Endothelial cell of umbilical vein (primary cell): ENCODE data around the gene HOXB4. TPM values are rescaled to one million over a fixed set of nuclear protein-coding genes. Genes with fewer than 3 reads are reported as not detected.

Experiments used
- BruUV-seq: library from RNA; stranded (reverse); fragments of 400-500 nt; replicated peaks from 2 replicates; lab custom pipeline; 2021; lab: Mats Ljungman, UMichigan
- CTCF ChIA-PET: fragments of 300-600, 350-600 bp; sonication (Branson Sonifier 250); formaldehyde crosslinking; loops from one replicate; lab custom pipeline; 2021; ENCODE audit warnings: antibody characterized with exemption, inconsistent platforms; lab: Charles Lee
- POLR2A ChIA-PET: fragments of 300-600, 350-600 bp; sonication (Branson Sonifier 250); formaldehyde crosslinking; loops from one replicate; lab custom pipeline; 2021; ENCODE audit warnings: antibody characterized with exemption, inconsistent platforms; lab: Charles Lee
- DNase-seq: peaks from one replicate; pipeline ENCODE4 v3.0.0-alpha.2; 2011; ENCODE audit warnings: low read depth, low spot score
- FAIRE-seq: peaks from 2 replicates; lab custom pipeline; 2011; peaks lifted over from hg19 to GRCh38; lab: Jason Lieb, UNC
- H2AFZ ChIP-seq: 2 replicates; pipeline ENCODE4 v1.6.0; 2012; ENCODE audit warnings: low read depth, low read length, control low read depth, inconsistent platforms
- H3K27ac ChIP-seq: 2 replicates; pipeline ENCODE4 v1.5.1; 2011; ENCODE audit warnings: low read depth, mild to moderate bottlenecking, control low read depth, low read length, moderate library complexity; ENCODE audit not compliant: insufficient read depth
- H3K27me3 ChIP-seq, 2 experiments: 2 replicates each; pipeline versions ENCODE4 v1.6.0 to v1.6.1; 2011; ENCODE audit warnings: low read length in 2 of 2, mixed read lengths in 1 of 2; ENCODE audit not compliant: control insufficient read depth in 2 of 2, insufficient read depth in 2 of 2
- H3K36me3 ChIP-seq, 2 experiments: 2 replicates in 1 of 2; 3 replicates in 1 of 2; pipeline ENCODE4 v1.5.1; 2011; ENCODE audit warnings: low read length in 2 of 2, mild to moderate bottlenecking in 1 of 2, moderate library complexity in 1 of 2; ENCODE audit not compliant: control insufficient read depth in 2 of 2, insufficient read depth in 2 of 2; ENCODE audit errors: extremely low read depth in 1 of 2
- H3K4me1 ChIP-seq: 3 replicates; pipeline ENCODE4 v1.5.1; 2011; ENCODE audit warnings: mild to moderate bottlenecking, low read length; ENCODE audit not compliant: control insufficient read depth, insufficient read depth; ENCODE audit errors: extremely low read depth
- H3K4me2 ChIP-seq: 2 replicates; pipeline ENCODE4 v1.6.1; 2011; ENCODE audit warnings: low read length, control low read depth, mixed read lengths; ENCODE audit not compliant: insufficient read depth
- H3K4me3 ChIP-seq, 3 experiments: fragments of 200-600 bp in 1 of 3; sonication (generic), shearing (Covaris generic) in 1 of 3; replicated peaks in 1 of 3; 2 replicates each; pipeline ENCODE4 v1.5.1; 2011 to 2016; ENCODE audit warnings: control low read depth in 3 of 3, low read length in 3 of 3, mild to moderate bottlenecking in 2 of 3, inconsistent platforms in 1 of 3, low read depth in 1 of 3, moderate library complexity in 1 of 3; ENCODE audit not compliant: insufficient read depth in 1 of 3
- H3K79me2 ChIP-seq: 2 replicates; pipeline ENCODE4 v1.6.0; 2012; ENCODE audit warnings: low read length, inconsistent platforms; ENCODE audit not compliant: control insufficient read depth, insufficient read depth
- H3K9ac ChIP-seq: replicated peaks from 2 replicates; pipeline ENCODE3; 2011; ENCODE audit warnings: low read length, control low read depth; ENCODE audit not compliant: insufficient read depth; ENCODE audit errors: extremely low read depth
- H3K9me1 ChIP-seq: replicated peaks from 3 replicates; pipeline ENCODE4 v1.6.0; 2011; ENCODE audit warnings: mild to moderate bottlenecking, low read length; ENCODE audit not compliant: control insufficient read depth, insufficient read depth; ENCODE audit errors: extremely low read depth
- H3K9me3 ChIP-seq: replicated peaks from 2 replicates; pipeline ENCODE4 v1.5.1; 2012; ENCODE audit warnings: low read length, inconsistent platforms; ENCODE audit not compliant: control insufficient read depth, insufficient read depth
- H4K20me1 ChIP-seq: replicated peaks from 2 replicates; pipeline ENCODE3; 2011; ENCODE audit warnings: mild to moderate bottlenecking, low read length; ENCODE audit not compliant: control insufficient read depth, insufficient read depth; ENCODE audit errors: extremely low read depth
- CTCF ChIP-seq, 2 donors: IDR thresholded peaks; 1 replicate in 1 of 2; 2 replicates in 1 of 2; pipeline ENCODE4 v1.5.1; 2011; ENCODE audit warnings: low read length in 2 of 2, mild to moderate bottlenecking in 2 of 2, moderate library complexity in 2 of 2, control low read depth in 1 of 2, inconsistent platforms in 1 of 2, low read depth in 1 of 2; ENCODE audit not compliant: insufficient read depth in 1 of 2; ENCODE audit errors: extremely low read depth in 1 of 2
- EZH2 ChIP-seq: IDR thresholded peaks from 2 replicates; pipeline ENCODE4 v1.6.1; 2012; ENCODE audit warnings: borderline replicate concordance, low read depth, mild to moderate bottlenecking, moderate library complexity, low read length, inconsistent platforms; ENCODE audit not compliant: severe bottlenecking
- FOS ChIP-seq: IDR thresholded peaks from 2 replicates; pipeline ENCODE4 v1.6.1; 2011; ENCODE audit warnings: mild to moderate bottlenecking, low read length, moderate library complexity, borderline replicate concordance; ENCODE audit not compliant: insufficient read depth
- GATA2 ChIP-seq: IDR thresholded peaks from 2 replicates; pipeline ENCODE4 v1.7.0; 2011; ENCODE audit warnings: low read depth, mild to moderate bottlenecking, moderate library complexity, mixed read lengths, low read length; ENCODE audit not compliant: insufficient read length, insufficient read depth
- JUN ChIP-seq: IDR thresholded peaks from 2 replicates; pipeline ENCODE4 v1.6.1; 2011; ENCODE audit warnings: borderline replicate concordance, low read depth; ENCODE audit not compliant: insufficient read length, insufficient read depth
- MAX ChIP-seq: IDR thresholded peaks from 2 replicates; pipeline ENCODE4 v1.6.1; 2011; ENCODE audit not compliant: insufficient read depth, insufficient read length
- MYC ChIP-seq: IDR thresholded peaks from one replicate; pipeline ENCODE4 v1.6.1; 2011; ENCODE audit warnings: mild to moderate bottlenecking, low read depth, low read length
- POLR2A ChIP-seq: IDR thresholded peaks from 2 replicates; pipeline ENCODE4 v1.6.1; 2012; ENCODE audit warnings: low read depth, mild to moderate bottlenecking, control low read depth, low read length
- POLR2AphosphoS5 ChIP-seq: IDR thresholded peaks from 2 replicates; pipeline ENCODE4 v1.6.1; 2012; ENCODE audit warnings: low read depth, mild to moderate bottlenecking, control low read depth, low read length, moderate library complexity; ENCODE audit not compliant: insufficient read depth
- dilution Hi-C: fragments of 300-500 bp; cut with MboI; formaldehyde crosslinking; loops from one replicate; pipeline ENCODE4 v1.15.0; 2019; ENCODE audit warnings: low sequenced_read_pairs; ENCODE audit not compliant: extremely low pct_ligation_motif_present
- intact Hi-C: fragments of 100-400 bp; cut with micrococcal nuclease; formaldehyde crosslinking; loops from one replicate; pipeline ENCODE4 v1.10.0; 2022
- polyA plus RNA-seq, 4 experiments: library from polyadenylated mRNA; depleted of rRNA in 3 of 4; stranded (reverse) in 3 of 4; unstranded in 1 of 4; fragments of >200 nt; gene quantifications; 2 replicates each; pipeline versions ENCODE4 v1.2.1 to v1.2.3, GENCODE V29; 2011 to 2012; ENCODE audit warnings: missing spikeins in 1 of 4
- total RNA-seq: library from RNA; stranded (reverse); gene quantifications from 2 replicates; pipeline ENCODE4 v1.2.3, GENCODE V29; 2021

HOXB4 gene
- total and polyA plus RNA-seq, 2 donors (not counting 3 experiments of a cell fraction or from before 2014, with no cell fraction given): 4.6 to 13.1 TPM

GRCh38 chr17:48545539-48545938, 32.6 kb downstream of the HOXB4 start:
- ChIA-PET CTCF (interaction anchor here (1.2 kb wide), 1 partner anchor 11 kb away, joined by 4 read pairs; no protein-coding TSS in a partner anchor), POLR2A (no interaction called here)
- H3K4me1 ChIP-seq: peaks cover 49% of the 10 kb centered on the region
- no peaks in the 10 kb centered on the region for H3K9me3 ChIP-seq
- BruUV-seq: no TSS peak
- DNase-seq (no peak), FAIRE-seq (peak; percentile 33)
- intact Hi-C loops (loop anchor here (1.0 to 2.0 kb wide), 2 partner anchors 8 to 23 kb away; no protein-coding TSS in a partner anchor), dilution Hi-C loops (no loop called here)
- peak overlapping the region; percentile 91 for H3K9ac ChIP-seq
- H3K9me1 ChIP-seq: no peaks in the 10 kb centered on the region
- H4K20me1 ChIP-seq: no peaks in the 10 kb centered on the region
- H3K36me3 ChIP-seq: peaks cover 6 to 7% of the 10 kb centered on the region in 2 experiments
- peak overlapping the region; percentile 60 for H3K27ac ChIP-seq
- H3K4me3 ChIP-seq: peak overlapping the region in 1 of 3 experiments; percentile 97
- TF ChIP-seq POLR2A: no peak
- no peak for TF ChIP-seq GATA2
- no peak for TF ChIP-seq EZH2
- no peak for TF ChIP-seq JUN
- no peak for TF ChIP-seq POLR2AphosphoS5
- TF ChIP-seq FOS: no peak
- no peak for TF ChIP-seq MAX
- TF ChIP-seq CTCF (IDR thresholded peaks at IDR 0.05; ENCODE audit: extremely low read depth in 1 of 2, insufficient read depth in 1 of 2, low read depth in 1 of 2, low read length in 2 of 2): no peak
- TF ChIP-seq MYC: no peak
- no peaks in the 10 kb centered on the region for H3K27me3 ChIP-seq
- no peak overlapping the region for H2AFZ ChIP-seq
- H3K79me2 ChIP-seq: peaks cover 62% of the 10 kb centered on the region
- peak overlapping the region; percentile 78 for H3K4me2 ChIP-seq
